H9 (cell line): ENCODE results near the gene DCDC2C. TPM values are rescaled to one million over a fixed set of nuclear protein-coding genes. Genes with fewer than 3 reads are reported as not detected.

Source experiments
- DNase-seq: peaks from one replicate; pipeline ENCODE4 v3.0.0-alpha.2; 2017
- H2AFZ ChIP-seq: one replicate; pipeline ENCODE4 v1.6.1; 2013; ENCODE audit warnings: mild to moderate bottlenecking, low read length, control low read depth, moderate library complexity
- H2AK5ac ChIP-seq: 2 replicates; pipeline ENCODE4 v1.6.1; 2013; ENCODE audit warnings: low read length, control low read depth, mixed read lengths; ENCODE audit not compliant: insufficient read length
- H2BK120ac ChIP-seq: one replicate; pipeline ENCODE4 v1.6.1; 2013; ENCODE audit warnings: low read depth, mild to moderate bottlenecking, low read length, control low read depth, inconsistent platforms; ENCODE audit not compliant: poor library complexity, severe bottlenecking
- H2BK12ac ChIP-seq: 2 replicates; pipeline ENCODE4 v1.6.1; 2013; ENCODE audit warnings: low read length, control low read depth, mixed read lengths, low read depth; ENCODE audit not compliant: insufficient read length
- H2BK15ac ChIP-seq: 2 replicates; pipeline ENCODE4 v1.6.1; 2013; ENCODE audit warnings: low read depth, low read length, control low read depth
- H2BK20ac ChIP-seq: one replicate; pipeline ENCODE4 v1.6.1; 2013; ENCODE audit warnings: low read depth, mild to moderate bottlenecking, low read length, control low read depth, inconsistent platforms; ENCODE audit not compliant: poor library complexity, severe bottlenecking
- H2BK5ac ChIP-seq: 2 replicates; pipeline ENCODE4 v1.6.1; 2013; ENCODE audit warnings: low read length, control low read depth, mixed read lengths; ENCODE audit not compliant: insufficient read length
- H3K14ac ChIP-seq: 2 replicates; pipeline ENCODE4 v1.6.1; 2013; ENCODE audit warnings: low read length, control low read depth; ENCODE audit not compliant: insufficient read depth
- H3K18ac ChIP-seq: 2 replicates; pipeline ENCODE4 v1.6.1; 2013; ENCODE audit warnings: low read depth, mild to moderate bottlenecking, mixed read lengths, low read length, control low read depth; ENCODE audit not compliant: insufficient read length
- H3K23ac ChIP-seq: 2 replicates; pipeline ENCODE4 v1.6.1; 2013; ENCODE audit warnings: low read length, control low read depth, mixed read lengths, low read depth; ENCODE audit not compliant: insufficient read length
- H3K23me2 ChIP-seq: 2 replicates; pipeline ENCODE4 v1.6.1; 2013; ENCODE audit warnings: low read depth, mild to moderate bottlenecking, mixed read lengths, low read length, control low read depth; ENCODE audit not compliant: insufficient read length, poor library complexity, severe bottlenecking
- H3K27ac ChIP-seq: 2 replicates; pipeline ENCODE4 v1.5.1; 2013; ENCODE audit warnings: low read length, control low read depth, mixed read lengths, low read depth; ENCODE audit not compliant: insufficient read length
- H3K27me3 ChIP-seq: 2 replicates; pipeline ENCODE4 v1.6.1; 2013; ENCODE audit warnings: low read length, control low read depth, inconsistent platforms; ENCODE audit not compliant: insufficient read depth
- H3K4ac ChIP-seq: 2 replicates; pipeline ENCODE4 v1.6.1; 2013; ENCODE audit warnings: low read depth, mild to moderate bottlenecking, control low read depth, inconsistent platforms, low read length, moderate library complexity
- H3K4me1 ChIP-seq: 2 replicates; pipeline ENCODE4 v1.6.1; 2013; ENCODE audit warnings: low read length, control low read depth, inconsistent platforms; ENCODE audit not compliant: insufficient read depth
- H3K4me2 ChIP-seq: 2 replicates; pipeline ENCODE4 v1.6.1; 2013; ENCODE audit warnings: low read length, control low read depth, mixed read lengths; ENCODE audit not compliant: insufficient read length, insufficient read depth
- H3K56ac ChIP-seq: 2 replicates; pipeline ENCODE4 v1.6.1; 2013; ENCODE audit warnings: low read depth, mild to moderate bottlenecking, mixed read lengths, low read length, control low read depth; ENCODE audit not compliant: insufficient read length
- H3K79me1 ChIP-seq: 2 replicates; pipeline ENCODE4 v1.6.1; 2013; ENCODE audit warnings: low read depth, mild to moderate bottlenecking, moderate library complexity, low read length, control low read depth, inconsistent platforms; ENCODE audit not compliant: insufficient read depth, poor library complexity, severe bottlenecking
- H3K79me2 ChIP-seq: 2 replicates; pipeline ENCODE4 v1.6.1; 2013; ENCODE audit warnings: low read length, control low read depth, inconsistent platforms; ENCODE audit not compliant: insufficient read depth
- H3K9ac ChIP-seq: 2 replicates; pipeline ENCODE4 v1.6.1; 2013; ENCODE audit warnings: low read length, control low read depth, mixed read lengths; ENCODE audit not compliant: insufficient read length; ENCODE audit errors: extremely low read depth
- H3K9me3 ChIP-seq: one replicate; pipeline ENCODE4 v1.6.1; 2013; ENCODE audit warnings: low read depth, low read length, inconsistent platforms; ENCODE audit not compliant: control insufficient read depth
- H3T11ph ChIP-seq: one replicate; pipeline ENCODE4 v1.6.1; 2013; ENCODE audit warnings: mild to moderate bottlenecking, low read length, control low read depth, inconsistent platforms
- H4K20me1 ChIP-seq: one replicate; pipeline ENCODE4 v1.6.1; 2013; ENCODE audit not compliant: control insufficient read depth, insufficient read length, insufficient read depth
- H4K5ac ChIP-seq: 2 replicates; pipeline ENCODE4 v1.6.1; 2013; ENCODE audit warnings: low read depth, mild to moderate bottlenecking, mixed read lengths, low read length, control low read depth; ENCODE audit not compliant: insufficient read length
- H4K8ac ChIP-seq: replicated peaks from 2 replicates; pipeline ENCODE4 v1.6.1; 2013; ENCODE audit warnings: low read length, control low read depth, mixed read lengths, low read depth; ENCODE audit not compliant: insufficient read length
- H4K91ac ChIP-seq: 2 replicates; pipeline ENCODE4 v1.6.1; 2013; ENCODE audit warnings: low read depth, mild to moderate bottlenecking, moderate library complexity, mixed read lengths, low read length, control low read depth; ENCODE audit not compliant: insufficient read length
- H3K27ac Mint-ChIP-seq, 3 experiments: 2 replicates in 2 of 3; 3 replicates in 1 of 3; pipeline ENCODE4 v1.8.0; 2020 to 2021; ENCODE audit warnings: mixed read lengths in 3 of 3, mild to moderate bottlenecking in 1 of 3, moderate library complexity in 1 of 3
- H3K27me3 Mint-ChIP-seq: 2 replicates; pipeline ENCODE4 v1.8.0; 2021; ENCODE audit warnings: low read depth, mild to moderate bottlenecking, moderate library complexity, mixed read lengths
- H3K36me3 Mint-ChIP-seq, 3 experiments: 2 replicates in 2 of 3; 3 replicates in 1 of 3; pipeline ENCODE4 v1.8.0; 2020 to 2021; ENCODE audit warnings: low read depth in 3 of 3, mixed read lengths in 3 of 3; ENCODE audit not compliant: insufficient read depth in 1 of 3
- H3K4me1 Mint-ChIP-seq, 2 experiments: 2 replicates each; pipeline ENCODE4 v1.8.0; 2020; ENCODE audit warnings: mixed read lengths in 2 of 2
- H3K4me3 Mint-ChIP-seq, 2 experiments: 2 replicates in 1 of 2; 3 replicates in 1 of 2; pipeline ENCODE4 v1.8.0; 2020 to 2021; ENCODE audit warnings: mild to moderate bottlenecking in 2 of 2, mixed read lengths in 2 of 2, moderate library complexity in 1 of 2
- H3K9me3 Mint-ChIP-seq, 2 experiments: 2 replicates in 1 of 2; 3 replicates in 1 of 2; pipeline ENCODE4 v1.8.0; 2020; ENCODE audit warnings: mild to moderate bottlenecking in 2 of 2, mixed read lengths in 2 of 2, moderate library complexity in 1 of 2
- WGBS: extraction: QIAGEN DNeasy Blood & Tissue Kit; methylation state at CpG from one replicate; pipeline ENCODE4 v1.1.7; 2013; ENCODE audit warnings: missing lambda C conversion rate, low lambda C conversion rate, mixed read lengths; ENCODE audit not compliant: insufficient read length; ENCODE audit errors: extremely low coverage; 5-methylcytosine and 5-hydroxymethylcytosine counted together
- total RNA-seq: library from RNA; stranded (reverse); gene quantifications from 2 replicates; pipeline ENCODE4 v1.2.1, GENCODE V29; 2021
- TF ChIP-seq, protein P1 (sequence below): fragments of 200-600 bp; sonication (generic); conservative IDR thresholded peaks from 3 replicates; pipeline ENCODE4 v1.8.0; 2021; ENCODE audit warnings: antibody characterized with exemption, mild to moderate bottlenecking

The DCDC2C gene
- total RNA-seq, 1 experiment from 2014 or later: not detected

DNA sequence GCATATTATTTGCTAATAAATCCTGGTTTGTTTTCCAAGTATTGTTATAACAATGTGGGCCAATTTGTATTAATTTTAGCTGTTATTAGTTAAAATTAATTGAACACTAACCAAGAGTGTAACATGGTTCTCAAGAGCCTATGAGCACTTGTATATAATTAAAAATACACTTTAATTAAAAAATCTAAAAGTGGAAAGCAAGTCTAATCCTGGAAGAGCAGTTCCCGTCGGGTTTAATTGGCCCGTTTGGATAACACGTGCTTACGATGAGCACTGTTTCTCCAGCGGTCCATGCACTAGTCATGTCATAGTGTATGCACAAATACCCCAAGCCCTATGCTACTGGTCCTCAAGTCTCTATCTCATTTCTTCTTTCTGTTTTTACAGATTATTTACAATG, 49.0 kb downstream of the DCDC2C start:
- Histone ChIP-seq H3K14ac (no peak overlapping the region), H3K56ac (no peak overlapping the region), H2AK5ac (no peak overlapping the region), H3T11ph (no peak overlapping the region), H2BK5ac (no peak overlapping the region), H3K9ac (no peak overlapping the region), H3K4me1 (no peaks in the 10 kb centered on the region; the same call in 1 of the 2 replicates), H3K4ac (no peak overlapping the region), H4K20me1 (no peaks in the 10 kb centered on the region), H2BK15ac (no peak overlapping the region), H3K79me1 (no peaks in the 10 kb centered on the region), H4K5ac (no peak overlapping the region), H3K18ac (no peak overlapping the region), H4K8ac (no peak overlapping the region), H3K23me2 (no peaks in the 10 kb centered on the region), H4K91ac (no peak overlapping the region), H3K23ac (no peak overlapping the region), H3K79me2 (no peaks in the 10 kb centered on the region), H2BK20ac (no peak overlapping the region), H2AFZ (no peak overlapping the region), H3K4me2 (no peak overlapping the region), H3K27me3 (no peaks in the 10 kb centered on the region), H2BK12ac (no peak overlapping the region), H2BK120ac (no peak overlapping the region), H3K9me3 (no peaks in the 10 kb centered on the region), H3K27ac (no peak overlapping the region)
- peaks cover 2 to 3% of the 10 kb centered on the region in 2 experiments; a peak in 2 of 5 replicates for H3K9me3 Mint-ChIP-seq
- H3K36me3 Mint-ChIP-seq: no peaks in the 10 kb centered on the region
- H3K27ac Mint-ChIP-seq: no peak overlapping the region
- TF ChIP-seq, protein P1, sequence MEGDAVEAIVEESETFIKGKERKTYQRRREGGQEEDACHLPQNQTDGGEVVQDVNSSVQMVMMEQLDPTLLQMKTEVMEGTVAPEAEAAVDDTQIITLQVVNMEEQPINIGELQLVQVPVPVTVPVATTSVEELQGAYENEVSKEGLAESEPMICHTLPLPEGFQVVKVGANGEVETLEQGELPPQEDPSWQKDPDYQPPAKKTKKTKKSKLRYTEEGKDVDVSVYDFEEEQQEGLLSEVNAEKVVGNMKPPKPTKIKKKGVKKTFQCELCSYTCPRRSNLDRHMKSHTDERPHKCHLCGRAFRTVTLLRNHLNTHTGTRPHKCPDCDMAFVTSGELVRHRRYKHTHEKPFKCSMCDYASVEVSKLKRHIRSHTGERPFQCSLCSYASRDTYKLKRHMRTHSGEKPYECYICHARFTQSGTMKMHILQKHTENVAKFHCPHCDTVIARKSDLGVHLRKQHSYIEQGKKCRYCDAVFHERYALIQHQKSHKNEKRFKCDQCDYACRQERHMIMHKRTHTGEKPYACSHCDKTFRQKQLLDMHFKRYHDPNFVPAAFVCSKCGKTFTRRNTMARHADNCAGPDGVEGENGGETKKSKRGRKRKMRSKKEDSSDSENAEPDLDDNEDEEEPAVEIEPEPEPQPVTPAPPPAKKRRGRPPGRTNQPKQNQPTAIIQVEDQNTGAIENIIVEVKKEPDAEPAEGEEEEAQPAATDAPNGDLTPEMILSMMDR: no peak
- H3K4me3 Mint-ChIP-seq: no peak overlapping the region
- no CpG with 5 or more reads among the region's 6 CpGs for WGBS
- H3K27me3 Mint-ChIP-seq: peaks cover 6% of the 10 kb centered on the region
- DNase-seq: no peak
- H3K4me1 Mint-ChIP-seq: peaks cover 11 to 15% of the 10 kb centered on the region in 2 experiments
